DMS79 (cell line): Measurements from ENCODE around the gene PRM2.

Experiments used
- DNase-seq: peaks from one replicate; lab custom pipeline; 2025; lab: John Stamatoyannopoulos, UW

The PRM2 gene

DNA sequence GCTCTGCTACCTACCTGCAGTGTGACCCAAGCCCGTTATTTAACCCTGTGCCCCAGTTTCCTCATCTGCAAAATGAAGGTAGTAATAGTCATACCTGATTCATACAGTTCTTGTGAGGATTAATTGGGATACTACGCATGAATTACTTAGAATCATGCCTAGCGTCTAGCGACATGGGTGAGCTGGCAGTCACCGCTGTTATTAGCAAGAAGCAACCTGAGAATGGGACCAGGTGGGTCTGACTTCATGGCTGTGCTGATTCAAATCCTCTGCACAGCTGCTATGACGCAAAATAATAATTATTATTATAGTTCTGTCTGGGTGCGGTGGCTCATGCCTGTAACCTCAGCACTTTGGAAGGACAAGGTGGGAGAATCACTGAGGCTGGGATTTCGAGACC is 28.1 kb downstream of the PRM2 start:
- no peak for DNase-seq

- no peak for DNase-seq
These were observed 30.3 kb downstream of the PRM2 start for GRCh38 chr16:11245988-11246387.

- no peak for DNase-seq
These were observed 31.0 kb downstream of the PRM2 start for GRCh38 chr16:11245222-11245737.

- no peak for DNase-seq
These were observed 33.6 kb downstream of the PRM2 start for GRCh38 chr16:11242658-11243057.

DNA sequence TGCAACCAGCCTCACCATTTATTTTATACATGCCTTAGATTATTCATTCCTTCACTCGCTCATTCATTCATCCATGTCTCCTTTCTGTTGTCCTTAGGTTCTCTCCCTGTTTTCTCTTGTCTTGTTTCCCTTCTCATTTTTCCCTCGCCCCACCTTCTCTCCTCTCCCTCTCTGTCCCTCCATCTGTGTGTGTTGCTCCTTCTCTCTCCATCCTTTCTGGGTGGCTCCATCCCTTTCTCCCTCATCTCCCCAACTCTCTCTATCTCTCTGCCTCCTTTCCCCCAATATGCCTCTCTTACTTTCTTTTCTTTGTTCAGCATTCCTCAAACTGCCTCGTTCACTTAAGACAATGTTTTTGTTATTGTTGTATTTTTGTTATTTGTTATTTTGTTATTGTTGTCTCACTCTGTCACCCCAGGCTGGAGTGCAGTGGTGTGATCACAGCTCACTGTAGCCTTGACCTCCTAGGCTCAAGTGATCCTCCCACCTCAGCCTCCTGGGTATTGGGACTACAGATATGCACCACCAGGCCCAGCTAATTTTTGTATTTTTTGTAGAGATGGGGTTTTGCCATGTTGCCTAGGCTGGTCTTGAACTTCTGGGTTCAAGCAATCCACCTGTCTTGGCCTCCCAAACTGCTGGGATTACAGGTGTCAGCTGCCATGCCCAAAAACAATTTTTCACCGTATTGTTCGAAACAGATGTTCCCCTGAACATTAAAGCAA is 34.6 kb downstream of the PRM2 start:
- no peak for DNase-seq

DNA sequence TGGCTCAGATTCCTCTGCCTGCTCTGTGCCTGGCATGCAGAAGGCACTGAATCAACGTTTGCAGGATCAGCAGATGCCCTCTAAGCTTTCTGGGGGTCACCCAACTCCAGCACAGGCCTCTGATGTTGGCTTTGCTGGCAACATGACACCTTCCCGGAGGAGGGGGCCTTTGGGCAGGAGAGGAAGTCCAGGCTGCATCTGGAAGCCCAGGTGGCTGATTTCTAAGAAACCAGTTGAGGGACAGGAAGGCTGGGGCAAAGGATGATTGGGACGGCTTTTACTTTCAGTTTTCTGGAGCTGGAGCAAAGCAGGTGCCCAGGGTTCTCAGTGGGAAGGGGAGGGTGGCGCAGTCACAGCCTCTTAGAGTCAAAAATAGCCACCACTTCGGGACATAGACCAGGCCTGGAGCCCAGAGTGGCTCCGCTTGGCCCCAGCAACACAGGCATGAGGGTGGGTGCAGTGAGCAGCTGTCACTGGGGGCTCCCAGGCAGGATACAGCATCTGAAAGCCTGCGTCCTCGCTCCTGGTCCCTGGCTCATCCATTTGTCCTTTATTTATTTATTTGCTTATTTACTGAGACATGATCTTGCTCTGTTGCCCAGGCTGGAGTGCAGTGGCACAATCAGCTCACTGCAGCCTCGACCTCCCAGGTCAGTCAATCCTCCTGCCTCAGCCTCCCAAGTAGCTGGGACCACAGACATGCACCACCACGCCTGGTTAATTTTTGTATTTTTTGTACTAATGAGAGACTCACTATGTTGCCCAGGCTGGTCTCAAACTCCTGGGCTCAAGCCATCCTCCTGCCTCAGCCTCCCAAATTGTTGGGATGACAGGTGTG is 35.4 kb downstream of the PRM2 start:
- no peak for DNase-seq

- no peak for DNase-seq
These were observed 36.3 kb downstream of the PRM2 start for GRCh38 chr16:11239644-11240632.

GRCh38 chr16:11238272-11239202 is 37.7 kb downstream of the PRM2 start:
- no peak for DNase-seq

DNA sequence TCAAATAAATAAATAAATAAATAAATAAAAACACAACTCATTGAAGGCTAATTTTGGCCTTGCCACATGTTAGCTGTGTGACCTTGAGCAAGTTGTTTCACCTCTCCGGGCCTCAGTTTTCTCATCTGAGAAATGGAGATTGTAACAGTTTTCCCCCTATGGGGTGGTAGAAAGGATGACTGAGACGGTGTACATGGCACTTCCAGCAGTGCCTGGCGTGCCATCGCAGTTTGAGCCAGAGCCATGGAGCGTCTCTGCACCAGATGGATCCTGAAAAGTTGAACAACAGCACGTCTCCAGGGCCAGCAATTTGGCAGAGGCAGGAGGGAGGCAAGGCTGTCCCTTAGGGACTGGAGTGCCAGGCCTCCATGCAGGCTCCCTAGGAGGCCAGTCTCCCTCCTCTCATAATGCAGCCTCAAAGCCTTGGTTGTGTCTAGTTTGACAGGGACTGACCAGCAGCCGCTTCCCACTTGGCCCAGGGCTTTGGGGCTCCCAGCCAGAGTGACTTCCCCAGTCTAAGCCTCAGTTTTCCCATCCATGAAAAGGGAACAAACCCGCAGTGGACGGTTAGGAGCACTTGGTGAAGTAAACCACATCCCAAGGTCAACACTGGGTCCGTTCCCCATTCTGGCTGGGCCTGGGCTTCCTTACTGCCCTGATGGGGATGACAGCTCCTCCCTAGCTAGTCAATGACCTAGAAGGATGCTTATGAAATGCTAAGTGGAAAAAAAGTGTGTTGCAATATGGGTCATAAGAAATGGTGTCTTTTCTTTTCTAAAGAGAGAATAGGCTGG is 39.6 kb downstream of the PRM2 start:
- no peak for DNase-seq

DNA sequence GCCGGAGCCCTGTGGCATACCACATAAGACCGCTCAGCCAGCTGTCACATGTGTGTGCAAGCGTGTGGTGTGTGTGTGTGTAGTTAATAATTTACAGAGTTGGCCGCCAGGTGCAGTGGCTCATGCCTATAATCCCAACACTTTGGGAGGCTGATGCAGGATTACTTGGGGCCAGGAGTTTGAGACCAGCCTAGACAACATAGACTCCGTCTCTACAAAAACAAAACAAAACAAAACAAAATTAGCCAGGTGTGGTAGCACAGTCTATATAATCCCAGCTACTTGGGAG is 40.6 kb downstream of the PRM2 start:
- no peak for DNase-seq

- no peak for DNase-seq
These were observed 41.2 kb downstream of the PRM2 start for GRCh38 chr16:11234884-11235702.

GRCh38 chr16:11233727-11234376 is 42.4 kb downstream of the PRM2 start:
- DNase-seq, result no peak

DNA sequence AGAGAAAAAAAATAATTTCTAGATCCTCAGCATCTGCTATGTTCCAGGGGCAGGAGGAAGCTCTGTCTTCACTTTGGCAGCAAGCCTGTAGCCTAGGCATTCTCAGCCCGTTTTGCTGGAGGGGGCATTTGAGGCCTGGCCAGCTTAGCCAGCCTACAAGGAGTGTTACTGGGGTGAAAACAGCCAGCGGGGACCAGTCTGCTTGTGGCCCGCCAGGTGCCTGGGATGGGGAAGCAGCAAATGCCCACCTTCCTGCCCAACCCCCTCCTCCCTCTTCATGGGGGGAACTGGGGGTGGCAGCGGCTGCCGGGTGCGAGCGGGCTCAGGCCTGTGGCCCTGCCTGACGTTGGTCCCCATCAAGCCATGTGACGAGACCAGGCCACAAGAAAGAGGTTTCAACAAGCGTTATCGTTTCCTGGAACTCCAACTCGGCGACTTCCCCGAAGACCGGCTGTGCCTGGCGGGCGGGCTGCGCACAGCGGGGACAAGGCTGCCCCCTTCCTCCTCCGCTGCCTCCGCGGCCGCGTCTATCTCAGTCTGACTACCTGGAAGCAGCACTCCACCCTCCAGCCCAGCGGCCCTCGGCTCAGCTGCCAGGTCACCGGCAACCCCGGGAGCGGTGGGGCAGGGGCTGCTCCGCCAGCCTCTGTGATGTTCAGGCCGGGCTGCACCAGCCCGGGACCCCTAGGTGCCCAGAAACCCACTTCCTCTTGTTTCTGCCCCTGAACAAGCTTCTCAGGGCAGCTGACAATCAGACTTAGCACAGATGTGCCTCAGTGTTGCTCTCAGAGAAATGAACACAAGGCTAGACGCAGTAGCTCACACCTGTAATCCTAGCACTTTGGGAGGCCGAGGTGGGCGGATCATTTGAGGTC is 43.2 kb downstream of the PRM2 start:
- no peak for DNase-seq

DNA sequence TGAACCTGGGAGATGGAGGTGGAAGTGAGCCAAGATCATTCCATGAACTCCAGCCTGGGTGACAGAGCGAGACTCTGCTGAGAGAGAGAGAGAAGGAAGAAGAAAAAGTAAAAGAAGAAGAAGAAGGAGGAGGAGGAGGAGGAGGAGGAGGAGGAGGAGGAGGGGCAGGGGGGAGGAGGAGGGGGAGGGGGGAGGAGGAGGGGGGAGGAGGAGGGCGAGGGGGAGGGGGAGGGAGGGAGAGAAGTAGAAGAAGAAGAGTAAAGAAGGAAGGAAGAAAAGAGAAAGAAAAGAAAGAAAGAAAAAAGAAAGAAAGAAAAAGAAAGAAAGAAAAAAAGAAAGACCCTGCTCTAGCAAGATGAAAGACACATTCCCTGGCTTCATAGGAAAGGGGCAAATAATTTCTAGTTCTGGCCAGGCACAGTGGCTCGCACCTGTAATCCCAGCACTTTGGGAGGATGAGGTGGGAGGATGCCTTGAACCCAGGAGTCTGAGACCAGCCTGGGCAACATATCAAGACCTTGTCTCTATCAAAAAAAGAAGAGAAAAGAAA is 43.9 kb downstream of the PRM2 start:
- DNase-seq, result no peak

- DNase-seq, result no peak
These were observed 44.8 kb downstream of the PRM2 start for GRCh38 chr16:11231367-11231970.

- no peak for DNase-seq
These were observed 46.4 kb downstream of the PRM2 start for GRCh38 chr16:11229906-11230305.

DNA sequence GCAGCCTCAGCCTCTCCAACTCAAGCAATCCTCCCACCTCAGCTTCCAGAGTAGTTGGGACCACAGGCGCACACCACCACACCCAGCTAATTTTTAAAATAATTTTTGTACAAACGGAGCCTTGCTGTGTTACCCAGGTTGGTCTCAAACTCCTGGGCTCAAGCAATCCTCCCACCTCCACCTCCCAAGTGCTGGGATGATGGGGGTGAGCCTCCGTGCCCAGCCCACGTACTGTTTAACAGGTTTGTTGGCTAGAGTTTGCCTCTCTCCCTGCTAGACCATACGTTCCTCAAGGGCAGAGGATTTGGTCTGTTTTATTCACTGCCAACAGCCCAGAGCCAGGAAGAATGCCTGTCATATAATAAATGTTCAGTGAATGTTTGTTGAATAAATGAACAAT is 46.8 kb downstream of the PRM2 start:
- no peak for DNase-seq
